Glutamatergic neuron (in vitro differentiated cells): ENCODE measurements around the gene CAMK2D. TPM values are rescaled to one million over a fixed set of nuclear protein-coding genes. Genes with fewer than 3 reads are reported as not detected.

Experiments used
- DNase-seq: peaks from one replicate; pipeline ENCODE4 v3.0.0; 2022
- H3K27ac Mint-ChIP-seq: one replicate; pipeline ENCODE4 v1.8.0; 2020; ENCODE audit warnings: mild to moderate bottlenecking, mixed read lengths, inconsistent platforms; ENCODE audit not compliant: unreplicated experiment
- H3K27me3 Mint-ChIP-seq: one replicate; pipeline ENCODE4 v1.8.0; 2020; ENCODE audit warnings: mild to moderate bottlenecking, moderate library complexity, mixed read lengths, inconsistent platforms; ENCODE audit not compliant: unreplicated experiment
- H3K36me3 Mint-ChIP-seq: one replicate; pipeline ENCODE4 v1.8.0; 2020; ENCODE audit warnings: mild to moderate bottlenecking, mixed read lengths, inconsistent platforms; ENCODE audit not compliant: unreplicated experiment
- H3K4me1 Mint-ChIP-seq: one replicate; pipeline ENCODE4 v1.8.0; 2020; ENCODE audit warnings: mild to moderate bottlenecking, low read depth, mixed read lengths, inconsistent platforms; ENCODE audit not compliant: unreplicated experiment
- H3K4me3 Mint-ChIP-seq: one replicate; pipeline ENCODE4 v1.8.0; 2020; ENCODE audit warnings: mild to moderate bottlenecking, mixed read lengths, inconsistent platforms; ENCODE audit not compliant: unreplicated experiment
- H3K9me3 Mint-ChIP-seq: one replicate; pipeline ENCODE4 v1.8.0; 2020; ENCODE audit warnings: mild to moderate bottlenecking, moderate library complexity, mixed read lengths, inconsistent platforms; ENCODE audit not compliant: unreplicated experiment
- total RNA-seq: library from RNA; stranded (reverse); fragmentation: NEBNext Ultra II Directional; extraction: Animal tissue kit (Norgen Biotek cat#: 25700); gene quantifications from one replicate; pipeline ENCODE4 v1.2.1, GENCODE V29; 2021; ENCODE audit not compliant: unreplicated experiment
- TF ChIP-seq, protein P1 (sequence below): fragments of 200-600 bp; sonication (generic); IDR thresholded peaks from one replicate; pipeline ENCODE4 v1.5.0; 2021; ENCODE audit not compliant: partially characterized antibody, unreplicated experiment

CAMK2D gene
- total RNA-seq, 1 donor from 2014 or later, result 24.8 TPM

DNA sequence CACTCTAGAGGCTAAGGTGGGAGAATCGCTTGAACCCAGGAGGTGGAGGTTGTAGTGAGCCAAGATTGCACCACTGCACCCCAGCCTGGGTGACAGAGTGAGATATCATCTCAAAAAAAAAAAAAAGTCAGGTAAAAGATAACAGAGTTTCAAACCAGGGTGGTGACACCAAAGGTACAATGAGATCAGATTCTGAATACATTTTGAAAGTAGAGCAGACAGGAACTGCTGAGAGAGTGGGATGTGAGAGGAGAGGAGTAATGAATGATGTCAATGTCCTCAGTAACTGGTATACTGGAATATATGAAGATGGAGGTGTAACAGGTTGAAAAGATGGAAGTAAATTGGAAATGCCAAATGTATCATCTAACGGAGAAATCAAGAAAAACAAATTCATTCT is 135.6 kb downstream of the CAMK2D start:
- H3K4me3 Mint-ChIP-seq, result no peak overlapping the region
- no peak overlapping the region for H3K27ac Mint-ChIP-seq
- H3K36me3 Mint-ChIP-seq, result peaks cover 4% of the 10 kb centered on the region
- TF ChIP-seq, protein P1, sequence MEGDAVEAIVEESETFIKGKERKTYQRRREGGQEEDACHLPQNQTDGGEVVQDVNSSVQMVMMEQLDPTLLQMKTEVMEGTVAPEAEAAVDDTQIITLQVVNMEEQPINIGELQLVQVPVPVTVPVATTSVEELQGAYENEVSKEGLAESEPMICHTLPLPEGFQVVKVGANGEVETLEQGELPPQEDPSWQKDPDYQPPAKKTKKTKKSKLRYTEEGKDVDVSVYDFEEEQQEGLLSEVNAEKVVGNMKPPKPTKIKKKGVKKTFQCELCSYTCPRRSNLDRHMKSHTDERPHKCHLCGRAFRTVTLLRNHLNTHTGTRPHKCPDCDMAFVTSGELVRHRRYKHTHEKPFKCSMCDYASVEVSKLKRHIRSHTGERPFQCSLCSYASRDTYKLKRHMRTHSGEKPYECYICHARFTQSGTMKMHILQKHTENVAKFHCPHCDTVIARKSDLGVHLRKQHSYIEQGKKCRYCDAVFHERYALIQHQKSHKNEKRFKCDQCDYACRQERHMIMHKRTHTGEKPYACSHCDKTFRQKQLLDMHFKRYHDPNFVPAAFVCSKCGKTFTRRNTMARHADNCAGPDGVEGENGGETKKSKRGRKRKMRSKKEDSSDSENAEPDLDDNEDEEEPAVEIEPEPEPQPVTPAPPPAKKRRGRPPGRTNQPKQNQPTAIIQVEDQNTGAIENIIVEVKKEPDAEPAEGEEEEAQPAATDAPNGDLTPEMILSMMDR, result no peak
- peaks cover 3% of the 10 kb centered on the region for H3K27me3 Mint-ChIP-seq
- H3K9me3 Mint-ChIP-seq, result no peaks in the 10 kb centered on the region
- H3K4me1 Mint-ChIP-seq, result peaks cover 7% of the 10 kb centered on the region
- DNase-seq, result no peak

DNA sequence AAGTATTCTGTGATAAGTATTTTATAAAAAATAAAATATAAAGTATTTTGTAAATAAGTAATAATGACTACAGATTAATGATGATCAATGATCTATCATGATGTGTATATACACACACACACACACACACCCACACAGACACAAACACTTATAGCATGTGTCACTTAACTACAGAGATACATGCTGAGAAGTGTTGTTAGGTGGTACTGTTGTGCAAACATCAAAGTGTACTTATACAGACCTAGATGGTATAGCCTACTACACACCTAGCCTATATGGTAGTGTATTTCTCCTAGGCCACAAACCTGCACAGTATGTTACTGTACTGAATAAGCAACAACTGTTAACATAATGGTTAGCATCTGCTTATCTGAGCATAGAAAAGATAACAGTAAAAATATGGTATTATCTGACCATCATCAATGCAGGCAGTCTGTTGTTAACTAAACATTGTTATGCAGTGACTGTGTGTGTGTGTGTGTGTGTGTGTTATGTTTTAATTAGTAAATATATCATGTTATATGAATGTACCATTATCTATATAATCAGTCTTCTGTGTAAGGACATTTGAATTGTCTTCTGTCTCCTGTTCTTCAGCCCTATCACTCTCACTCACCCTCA is 138.2 kb downstream of the CAMK2D start:
- peaks cover 7% of the 10 kb centered on the region for H3K4me1 Mint-ChIP-seq

DNA sequence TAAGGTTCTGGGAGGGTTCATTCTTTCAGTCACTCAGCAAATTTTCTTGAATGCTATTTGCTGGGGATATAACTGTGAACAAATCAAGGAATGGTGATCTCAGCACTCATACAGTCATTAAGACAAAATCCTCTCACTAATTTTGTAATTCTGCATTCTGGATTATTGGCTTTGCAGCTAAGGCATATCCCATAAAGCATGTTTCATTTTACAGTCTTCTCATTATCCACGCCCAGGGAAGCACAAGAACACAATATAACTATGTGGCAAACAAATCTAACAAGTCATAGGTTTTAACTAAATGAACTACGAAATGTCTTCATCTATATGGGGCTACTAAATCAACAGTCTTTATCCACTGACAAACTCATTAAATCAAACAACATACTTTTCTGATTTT is 139.9 kb downstream of the CAMK2D start:
- no peak overlapping the region for H3K4me3 Mint-ChIP-seq
- TF ChIP-seq, protein P1, result no peak

More for the DNA sequence above, 138.2 kb downstream of the CAMK2D start:
- TF ChIP-seq, protein P1, result no peak
- no peak for DNase-seq
- Mint-ChIP-seq H3K27me3 (peaks cover 3% of the 10 kb centered on the region), H3K27ac (no peak overlapping the region), H3K36me3 (peaks cover 4% of the 10 kb centered on the region), H3K4me3 (no peak overlapping the region), H3K9me3 (no peaks in the 10 kb centered on the region)

DNA sequence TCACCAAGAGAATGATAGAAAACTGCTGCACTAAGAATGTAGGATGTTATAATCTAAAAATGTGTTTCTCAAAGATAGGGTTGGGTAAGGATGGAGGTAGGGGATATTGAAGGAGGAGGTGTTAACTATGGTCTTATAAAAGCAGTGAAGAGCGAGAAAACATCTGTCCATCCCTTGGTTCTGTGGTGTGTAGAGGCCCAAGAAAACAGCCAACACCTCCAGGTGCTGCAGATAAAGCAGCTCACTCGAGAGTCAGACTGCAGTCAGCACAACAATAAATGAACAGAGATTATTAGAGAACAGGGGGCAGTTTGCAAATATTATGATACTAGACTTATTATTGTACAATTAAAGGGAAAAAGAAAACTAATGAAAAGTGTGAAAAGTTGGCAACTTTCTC is 141.5 kb downstream of the CAMK2D start:
- no peak overlapping the region for H3K4me3 Mint-ChIP-seq
- H3K9me3 Mint-ChIP-seq, result no peaks in the 10 kb centered on the region
- TF ChIP-seq, protein P1, result no peak
- peaks cover 5% of the 10 kb centered on the region for H3K4me1 Mint-ChIP-seq
- DNase-seq, result no peak
- H3K27me3 Mint-ChIP-seq, result no peaks in the 10 kb centered on the region
- no peak overlapping the region for H3K27ac Mint-ChIP-seq
- no peaks in the 10 kb centered on the region for H3K36me3 Mint-ChIP-seq

More for the DNA sequence above, 139.9 kb downstream of the CAMK2D start:
- Mint-ChIP-seq H3K27ac (no peak overlapping the region), H3K36me3 (peaks cover 4% of the 10 kb centered on the region), H3K4me1 (peaks cover 6% of the 10 kb centered on the region), H3K27me3 (peaks cover 3% of the 10 kb centered on the region), H3K9me3 (no peaks in the 10 kb centered on the region)
- DNase-seq, result no peak

DNA sequence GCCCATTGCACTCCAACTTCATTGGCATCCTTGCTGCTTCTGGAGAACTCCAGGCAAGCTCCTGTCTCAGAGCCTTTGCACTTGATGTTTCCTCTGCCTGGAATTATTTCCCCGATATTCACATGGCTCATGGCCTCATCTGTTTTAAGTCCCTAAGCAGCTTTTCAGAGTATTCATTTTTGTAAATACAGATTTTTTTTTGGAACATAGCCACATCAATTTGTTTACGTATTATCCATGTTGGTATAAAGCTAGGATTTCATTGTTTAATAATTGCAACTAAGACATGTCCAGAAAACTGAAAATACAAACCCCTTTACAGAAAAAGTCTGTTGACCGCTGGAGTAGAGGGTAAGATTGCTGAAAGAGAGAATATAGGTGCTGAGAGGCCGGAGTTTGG is 142.0 kb downstream of the CAMK2D start:
- Mint-ChIP-seq H3K27ac (no peak overlapping the region), H3K27me3 (no peaks in the 10 kb centered on the region), H3K36me3 (no peaks in the 10 kb centered on the region), H3K4me1 (peaks cover 8% of the 10 kb centered on the region), H3K4me3 (no peak overlapping the region), H3K9me3 (no peaks in the 10 kb centered on the region)
- TF ChIP-seq, protein P1, result no peak
- DNase-seq, result no peak
